HepG2 (cell line): ENCODE data around the gene TEAD3. TPM values are rescaled to one million over a fixed set of nuclear protein-coding genes. Genes with fewer than 3 reads are reported as not detected.

ENCODE experiments used
- CENPX ChIP-seq: sonication (generic); formaldehyde crosslinking; IDR thresholded peaks from 2 replicates; pipeline ENCODE4 v1.9.0; 2021; ENCODE audit warnings: mild to moderate bottlenecking, missing genetic modification reagents, moderate library complexity
- HDAC1 ChIP-seq: sonication (generic); formaldehyde crosslinking; IDR thresholded peaks from 2 replicates; pipeline ENCODE4 v1.5.1; 2020; ENCODE audit warnings: mild to moderate bottlenecking, missing genetic modification reagents
- HDAC6 ChIP-seq: fragments of 200-600 bp; sonication (generic); IDR thresholded peaks from 2 replicates; pipeline ENCODE4 v1.7.0; 2017; ENCODE audit warnings: mild to moderate bottlenecking, antibody characterized with exemption, low read length, low read depth
- JUN ChIP-seq: sonication (generic); formaldehyde crosslinking; IDR thresholded peaks from 2 replicates; pipeline ENCODE4 v1.4.0; 2020; ENCODE audit warnings: mild to moderate bottlenecking, missing genetic modification reagents
- NFIC ChIP-seq: IDR thresholded peaks from 2 replicates; pipeline ENCODE4 v1.6.1; 2012; ENCODE audit warnings: mild to moderate bottlenecking, low read length, inconsistent platforms
- PPARG ChIP-seq: conservative IDR thresholded peaks from 2 replicates; pipeline ENCODE4 v1.6.1; 2016; ENCODE audit warnings: missing biosample characterization, missing genetic modification reagents
- PRDM4 ChIP-seq: sonication (generic); formaldehyde crosslinking; IDR thresholded peaks from 2 replicates; pipeline ENCODE4 v1.9.0; 2021; ENCODE audit warnings: missing genetic modification reagents, borderline replicate concordance
- SAFB2 ChIP-seq: sonication (generic); formaldehyde crosslinking; IDR thresholded peaks from 2 replicates; pipeline ENCODE4 v1.5.1; 2020; ENCODE audit warnings: missing genetic modification reagents, low read depth, mild to moderate bottlenecking, borderline replicate concordance
- SMC3 ChIP-seq: IDR thresholded peaks from 2 replicates; pipeline ENCODE4 v1.6.1; 2011; ENCODE audit warnings: low read length, improper control_type of control experiment
- TBX3 ChIP-seq: fragments of 450-650 bp; IDR thresholded peaks from 2 replicates; pipeline ENCODE4 v1.6.1; 2017; ENCODE audit warnings: antibody characterized with exemption, mild to moderate bottlenecking, inconsistent platforms, borderline replicate concordance
- ZBTB39 ChIP-seq: sonication (generic); formaldehyde crosslinking; IDR thresholded peaks from 2 replicates; pipeline ENCODE4 v1.5.0; 2020; ENCODE audit warnings: missing genetic modification reagents
- ZKSCAN5 ChIP-seq: sonication (generic); formaldehyde crosslinking; IDR thresholded peaks from 2 replicates; pipeline ENCODE4 v1.5.1; 2020; ENCODE audit warnings: mild to moderate bottlenecking, missing genetic modification reagents
- ZNF225 ChIP-seq: sonication (generic); formaldehyde crosslinking; IDR thresholded peaks from 2 replicates; pipeline ENCODE4 v1.4.0; 2020; ENCODE audit warnings: mild to moderate bottlenecking, missing genetic modification reagents
- ZNF280B ChIP-seq: sonication (generic); formaldehyde crosslinking; IDR thresholded peaks from 2 replicates; pipeline ENCODE4 v1.5.0; 2020; ENCODE audit warnings: missing genetic modification reagents, mild to moderate bottlenecking, borderline replicate concordance
- ZNF333 ChIP-seq: sonication (generic); formaldehyde crosslinking; IDR thresholded peaks from 2 replicates; pipeline ENCODE4 v1.4.0; 2020; ENCODE audit warnings: mild to moderate bottlenecking, missing genetic modification reagents, borderline replicate concordance
- ZNF362 ChIP-seq: sonication (generic); formaldehyde crosslinking; IDR thresholded peaks from 2 replicates; pipeline ENCODE4 v1.4.0; 2020; ENCODE audit warnings: missing genetic modification reagents, mild to moderate bottlenecking, borderline replicate concordance
- ZNF441 ChIP-seq: sonication (generic); formaldehyde crosslinking; IDR thresholded peaks from 2 replicates; pipeline ENCODE4 v1.7.0; 2021; ENCODE audit warnings: missing genetic modification reagents, borderline replicate concordance
- ZNF577 ChIP-seq: sonication (generic); formaldehyde crosslinking; IDR thresholded peaks from 2 replicates; pipeline ENCODE4 v1.4.0; 2020; ENCODE audit warnings: mild to moderate bottlenecking, low read depth, missing genetic modification reagents, borderline replicate concordance
- ZNF782 ChIP-seq: sonication (generic); formaldehyde crosslinking; IDR thresholded peaks from 2 replicates; pipeline ENCODE4 v1.4.0; 2020; ENCODE audit warnings: missing genetic modification reagents, mild to moderate bottlenecking, borderline replicate concordance
- polyA plus RNA-seq, 8 experiments: library from polyadenylated mRNA; depleted of rRNA in 3 of 8; stranded (reverse) in 7 of 8; unstranded in 1 of 8; fragments of >200 nt; fragmentation: Illumina TruSeq in 4 of 8; extraction: Trizol in 4 of 8; gene quantifications; 2 replicates each; pipeline versions ENCODE4 v1.2.1 to v1.2.3, GENCODE V29; 2011 to 2016; ENCODE audit warnings: low read depth in 4 of 8, missing spikeins in 1 of 8, mixed read lengths in 1 of 8; ENCODE audit not compliant: insufficient read depth in 1 of 8
- total RNA-seq, 5 experiments: library from RNA; depleted of rRNA; stranded (reverse); fragments of >200 nt; fragmentation: Illumina TruSeq; extraction: Trizol; gene quantifications; 2 replicates each; pipeline ENCODE4 v1.2.3, GENCODE V29; 2016; ENCODE audit warnings: low read depth in 1 of 5

The TEAD3 gene
- total and polyA plus RNA-seq, 2 of the 13 experiments (the other 11 are each of a cell fraction or from before 2014, with no cell fraction given) = 15.1 to 16.5 TPM

- peak; percentile 66; the same call in 1 of the 2 replicates for TF ChIP-seq ZNF362 (CRISPR knock-in tag)
- TF ChIP-seq CENPX = no peak
- no peak for TF ChIP-seq SAFB2 (CRISPR knock-in tag)
- 0 out of 2 replicates have a peak, but pooled peaks have one; percentile 20 for TF ChIP-seq ZNF441 (CRISPR knock-in tag)
- no peak for TF ChIP-seq PRDM4 (CRISPR knock-in tag)
- peak; percentile 40; the same call in 1 of the 2 replicates for TF ChIP-seq ZNF280B
- 0 out of 2 replicates have a peak, but pooled peaks have one; percentile 21 for TF ChIP-seq NFIC
- TF ChIP-seq PPARG (CRISPR knock-in tag) = peak; percentile 68
- TF ChIP-seq SMC3 = peak; percentile 51
- peak; percentile 97 for TF ChIP-seq ZBTB39 (CRISPR knock-in tag)
- no peak for TF ChIP-seq ZNF577 (CRISPR knock-in tag)
- peak; percentile 79 for TF ChIP-seq HDAC1 (CRISPR knock-in tag)
- TF ChIP-seq JUN (CRISPR knock-in tag) = peak; percentile 59; the same call in 1 of the 2 replicates
- no peak for TF ChIP-seq HDAC6
- peak; percentile 45; the same call in 1 of the 2 replicates for TF ChIP-seq TBX3
- TF ChIP-seq ZNF225 (CRISPR knock-in tag) = 0 out of 2 replicates have a peak, but pooled peaks have one; percentile 47
- 0 out of 2 replicates have a peak, but pooled peaks have one; percentile 24 for TF ChIP-seq ZNF782 (CRISPR knock-in tag)
- peak; percentile 97 for TF ChIP-seq ZKSCAN5 (CRISPR knock-in tag)
- TF ChIP-seq ZNF333 (CRISPR knock-in tag) = no peak
Measured at GRCh38 chr6:35428421-35429149, 68.3 kb downstream of the TEAD3 start (continued).
